Measurements from ENCODE around the gene PINLYP. TPM values are rescaled to one million over a fixed set of nuclear protein-coding genes. Genes with fewer than 3 reads are reported as not detected.
A peak's percentile ranks its signal among the peaks of the same experiment; 100 is the strongest.

Gene PINLYP
- total and polyA plus RNA-seq, 8 donors = 0.51 to 7.2 (median 0.85) TPM

GRCh38 chr19:43570174-43570791 lies 5.3 kb upstream of the PINLYP start:
- TF ChIP-seq, protein P1, sequence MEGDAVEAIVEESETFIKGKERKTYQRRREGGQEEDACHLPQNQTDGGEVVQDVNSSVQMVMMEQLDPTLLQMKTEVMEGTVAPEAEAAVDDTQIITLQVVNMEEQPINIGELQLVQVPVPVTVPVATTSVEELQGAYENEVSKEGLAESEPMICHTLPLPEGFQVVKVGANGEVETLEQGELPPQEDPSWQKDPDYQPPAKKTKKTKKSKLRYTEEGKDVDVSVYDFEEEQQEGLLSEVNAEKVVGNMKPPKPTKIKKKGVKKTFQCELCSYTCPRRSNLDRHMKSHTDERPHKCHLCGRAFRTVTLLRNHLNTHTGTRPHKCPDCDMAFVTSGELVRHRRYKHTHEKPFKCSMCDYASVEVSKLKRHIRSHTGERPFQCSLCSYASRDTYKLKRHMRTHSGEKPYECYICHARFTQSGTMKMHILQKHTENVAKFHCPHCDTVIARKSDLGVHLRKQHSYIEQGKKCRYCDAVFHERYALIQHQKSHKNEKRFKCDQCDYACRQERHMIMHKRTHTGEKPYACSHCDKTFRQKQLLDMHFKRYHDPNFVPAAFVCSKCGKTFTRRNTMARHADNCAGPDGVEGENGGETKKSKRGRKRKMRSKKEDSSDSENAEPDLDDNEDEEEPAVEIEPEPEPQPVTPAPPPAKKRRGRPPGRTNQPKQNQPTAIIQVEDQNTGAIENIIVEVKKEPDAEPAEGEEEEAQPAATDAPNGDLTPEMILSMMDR (IDR thresholded peaks at IDR 0.05) = no peak
- 76 to 88% methylated on average over 5 of the region's 5 CpGs for WGBS, 2 donors
- peak in 2 of 4 donors; percentile 53 to 68 for ATAC-seq
- Histone ChIP-seq H3K9me3 (no peaks in the 10 kb centered on the region), H3K36me3 (no peaks in the 10 kb centered on the region), H3K4me1 (peaks cover 0 to 7% (median 7%) of the 10 kb centered on the region in 3 donors), H3K4me3 (no peak overlapping the region), H3K27me3 (no peaks in the 10 kb centered on the region), H3K27ac (no peak overlapping the region)
- intact Hi-C loops (cut with DNase I) = no loop called here
- no peak for DNase-seq
- FAIRE-seq = no peak

- 79 to 81% methylated on average over 3 of the region's 3 CpGs for WGBS, 2 donors
- ATAC-seq = peak in 1 of 4 donors; percentile 7
Observed at GRCh38 chr19:43572171-43572588, 3.4 kb upstream of the PINLYP start.

GRCh38 chr19:43574424-43575155 lies 1.0 kb upstream of the PINLYP start:
- TF ChIP-seq, protein P1 (IDR thresholded peaks at IDR 0.05) = no peak
- FAIRE-seq (no peak), ATAC-seq (no peak), DNase-seq (peak in 1 of 6 donors; percentile 49)
- WGBS, 2 donors = 22 to 25% methylated on average over 12 of the region's 12 CpGs
- intact Hi-C loops (cut with DNase I) = no loop called here
- H3K27ac ChIP-seq = peak overlapping the region; percentile 53 to 71 (median 60)
- peaks cover 0 to 7% (median 7%) of the 10 kb centered on the region in 3 donors for H3K4me1 ChIP-seq
- no peaks in the 10 kb centered on the region for H3K36me3 ChIP-seq
- no peaks in the 10 kb centered on the region for H3K9me3 ChIP-seq
- H3K27me3 ChIP-seq = no peaks in the 10 kb centered on the region
- H3K4me3 ChIP-seq = peak overlapping the region; percentile 51 to 82 (median 71)

More at GRCh38 chr19:43572171-43572588, 3.4 kb upstream of the PINLYP start:
- no peak for FAIRE-seq
- intact Hi-C loops (cut with DNase I) = no loop called here
- no peaks in the 10 kb centered on the region for H3K27me3 ChIP-seq
- no peak overlapping the region for H3K4me3 ChIP-seq
- no peaks in the 10 kb centered on the region for H3K9me3 ChIP-seq
- DNase-seq = no peak
- H3K27ac ChIP-seq = no peak overlapping the region
- TF ChIP-seq, protein P1 (IDR thresholded peaks at IDR 0.05) = no peak
- no peaks in the 10 kb centered on the region for H3K36me3 ChIP-seq
- H3K4me1 ChIP-seq = peaks cover 0 to 7% (median 7%) of the 10 kb centered on the region in 3 donors

DNA sequence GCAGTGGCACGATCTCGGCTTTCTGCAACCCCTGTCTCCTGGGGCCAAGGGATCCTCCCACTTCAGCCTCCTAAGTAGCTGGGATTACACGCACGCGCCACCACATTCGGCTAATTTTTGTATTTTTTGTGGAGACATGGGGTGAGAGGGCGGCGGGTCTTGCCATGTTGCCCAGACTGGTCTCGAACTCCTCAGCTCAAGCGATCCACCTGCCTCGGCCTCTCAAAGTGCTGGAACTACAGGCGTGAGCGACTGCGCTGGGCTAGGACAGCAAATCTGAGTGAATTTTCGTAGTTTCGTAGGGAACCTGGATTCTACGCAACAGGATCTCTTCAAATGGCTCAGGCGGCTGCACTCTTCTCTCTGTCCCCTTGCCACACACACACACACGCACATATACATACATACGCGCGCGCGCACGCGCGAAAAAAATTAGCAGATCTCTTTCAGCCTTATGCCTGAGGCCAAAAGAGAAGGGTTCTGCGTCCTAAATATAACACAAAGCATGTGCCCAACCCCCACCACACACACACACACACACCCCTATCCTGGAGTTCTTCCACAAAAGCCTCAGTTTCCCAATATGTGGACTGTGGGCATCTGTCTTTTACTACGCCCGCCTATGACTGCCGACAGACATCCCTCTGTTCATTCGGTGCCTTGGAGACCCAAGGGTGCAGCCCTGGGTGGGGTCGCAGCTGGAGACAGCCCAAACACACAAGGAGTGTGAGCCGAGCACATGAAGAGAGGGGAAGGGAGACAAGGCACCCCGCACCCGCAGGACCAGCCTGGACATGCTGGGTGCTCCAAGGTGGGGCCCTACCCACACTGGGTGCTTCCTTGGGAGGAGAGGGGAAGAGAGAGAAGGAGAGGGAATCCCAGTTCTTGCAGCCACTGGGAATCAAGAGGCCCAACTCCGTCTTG lies 616 bp downstream of the PINLYP start:
- TF ChIP-seq, protein P1 (IDR thresholded peaks at IDR 0.05) = no peak
- ATAC-seq (peak in 2 of 4 donors; percentile 1 to 4), DNase-seq (peak in 1 of 6 donors; percentile 28), FAIRE-seq (no peak)
- 64 to 67% methylated on average over 37 of the region's 37 CpGs for WGBS, 2 donors
- Histone ChIP-seq H3K4me3 (peak overlapping the region in 2 of 4 donors; percentile 69 to 82), H3K4me1 (peaks cover 0 to 7% (median 7%) of the 10 kb centered on the region in 3 donors), H3K27me3 (no peaks in the 10 kb centered on the region), H3K36me3 (no peaks in the 10 kb centered on the region), H3K9me3 (no peaks in the 10 kb centered on the region), H3K27ac (peak overlapping the region in 3 of 4 donors; percentile 7 to 62 (median 54))
- intact Hi-C loops (cut with DNase I) = no loop called here
